Muscle layer of duodenum (tissue), 2 donors: ENCODE data around the gene TAB3.

Experiments
- H3K27ac ChIP-seq: one replicate; pipeline ENCODE4 v1.7.0; 2013; ENCODE audit warnings: mild to moderate bottlenecking, low read length
- H3K27me3 ChIP-seq: one replicate; pipeline ENCODE4 v1.7.0; 2013; ENCODE audit warnings: low read depth, mild to moderate bottlenecking, control low read depth, low read length
- H3K36me3 ChIP-seq, 2 donors: one replicate each; pipeline ENCODE4 v1.7.0; 2013; ENCODE audit warnings: low read length in 2 of 2, control low read depth in 1 of 2, mild to moderate bottlenecking in 1 of 2; ENCODE audit not compliant: insufficient read depth in 2 of 2, control insufficient read depth in 1 of 2
- H3K4me1 ChIP-seq, 2 donors: one replicate each; pipeline ENCODE4 v1.7.0; 2013; ENCODE audit warnings: low read length in 2 of 2, mild to moderate bottlenecking in 2 of 2, control low read depth in 1 of 2, moderate library complexity in 1 of 2; ENCODE audit not compliant: insufficient read depth in 2 of 2, control insufficient read depth in 1 of 2
- H3K4me3 ChIP-seq, 2 donors: one replicate each; pipeline ENCODE4 v1.7.0; 2013; ENCODE audit warnings: low read length in 2 of 2, low read depth in 1 of 2, mild to moderate bottlenecking in 1 of 2
- H3K9me3 ChIP-seq, 2 donors: one replicate each; pipeline ENCODE4 v1.7.0; 2013; ENCODE audit warnings: low read length in 2 of 2, control low read depth in 1 of 2, mild to moderate bottlenecking in 1 of 2; ENCODE audit not compliant: control insufficient read depth in 1 of 2
- donor health status: healthy.

Gene TAB3

DNA sequence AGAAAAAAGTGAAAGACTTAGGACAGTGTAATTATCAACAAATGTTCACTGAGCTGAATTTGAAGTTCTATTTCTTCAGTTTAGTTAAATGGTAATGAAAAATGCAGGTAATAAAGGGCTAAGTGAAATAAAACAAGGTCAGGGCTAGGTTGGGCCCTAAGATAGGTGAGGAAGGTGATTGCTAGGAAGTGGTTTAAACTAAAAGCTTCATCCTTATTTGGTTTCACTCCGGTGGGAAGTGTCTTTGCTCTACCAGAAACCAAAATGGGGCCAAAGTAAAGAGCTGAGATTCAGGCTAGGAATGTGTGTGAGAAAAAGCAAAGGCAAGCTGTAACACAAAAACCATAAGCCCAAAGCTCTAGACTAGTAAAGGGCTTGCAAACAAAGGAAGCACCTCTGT, 31.0 kb downstream of the TAB3 start:
- Histone ChIP-seq H3K4me1 (no peaks in the 10 kb centered on the region), H3K36me3 (peaks cover 10 to 24% of the 10 kb centered on the region in 2 donors), H3K27me3 (no peaks in the 10 kb centered on the region), H3K27ac (no peak overlapping the region), H3K4me3 (no peak overlapping the region), H3K9me3 (no peaks in the 10 kb centered on the region)

DNA sequence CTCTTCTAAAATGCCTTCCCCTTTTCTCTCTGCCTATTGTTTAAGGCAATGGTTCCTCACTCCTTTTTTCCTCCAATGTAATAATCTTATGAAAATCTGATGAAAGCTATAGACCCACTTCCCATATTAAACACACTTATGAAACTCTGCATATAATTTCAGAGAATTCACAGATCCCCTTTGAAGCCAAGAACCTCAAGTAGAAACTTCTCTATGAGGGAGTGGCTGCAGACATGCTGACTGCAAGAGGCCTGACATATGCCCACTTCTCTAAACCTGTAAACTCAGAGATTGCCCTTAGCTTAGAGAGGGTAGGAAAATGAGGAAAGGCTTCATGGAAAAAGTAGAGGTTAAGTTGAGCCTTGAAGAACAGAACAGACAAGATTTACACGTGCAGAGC, 37.6 kb downstream of the TAB3 start:
- Histone ChIP-seq H3K9me3 (no peaks in the 10 kb centered on the region), H3K4me3 (no peak overlapping the region), H3K27ac (no peak overlapping the region), H3K4me1 (no peaks in the 10 kb centered on the region), H3K36me3 (peaks cover 16 to 25% of the 10 kb centered on the region in 2 donors), H3K27me3 (no peaks in the 10 kb centered on the region)

- H3K27me3 ChIP-seq, result no peaks in the 10 kb centered on the region
- H3K27ac ChIP-seq, result no peak overlapping the region
- no peaks in the 10 kb centered on the region for H3K4me1 ChIP-seq
- no peaks in the 10 kb centered on the region for H3K9me3 ChIP-seq
- H3K36me3 ChIP-seq, result peaks cover 8 to 26% of the 10 kb centered on the region in 2 donors
- H3K4me3 ChIP-seq, result no peak overlapping the region
Observed at GRCh38 chrX:30835373-30835772, 53.7 kb downstream of the TAB3 start.

GRCh38 chrX:30833896-30834295, 55.2 kb downstream of the TAB3 start:
- Histone ChIP-seq H3K27me3 (no peaks in the 10 kb centered on the region), H3K36me3 (peaks cover 8 to 26% of the 10 kb centered on the region in 2 donors), H3K4me3 (no peak overlapping the region), H3K9me3 (no peaks in the 10 kb centered on the region), H3K4me1 (no peaks in the 10 kb centered on the region), H3K27ac (no peak overlapping the region)

- Histone ChIP-seq H3K36me3 (peaks cover 8 to 10% of the 10 kb centered on the region in 2 donors), H3K4me3 (no peak overlapping the region), H3K9me3 (no peaks in the 10 kb centered on the region), H3K27ac (no peak overlapping the region), H3K27me3 (no peaks in the 10 kb centered on the region), H3K4me1 (no peaks in the 10 kb centered on the region)
Observed at GRCh38 chrX:30831082-30831481, 58.0 kb downstream of the TAB3 start.

- H3K27me3 ChIP-seq, result no peaks in the 10 kb centered on the region
- H3K4me3 ChIP-seq, result no peak overlapping the region
- H3K4me1 ChIP-seq, result no peaks in the 10 kb centered on the region
- peaks cover 8% of the 10 kb centered on the region in 2 donors for H3K36me3 ChIP-seq
- H3K9me3 ChIP-seq, result no peaks in the 10 kb centered on the region
- no peak overlapping the region for H3K27ac ChIP-seq
Observed at GRCh38 chrX:30830326-30830943, 58.6 kb downstream of the TAB3 start.

DNA sequence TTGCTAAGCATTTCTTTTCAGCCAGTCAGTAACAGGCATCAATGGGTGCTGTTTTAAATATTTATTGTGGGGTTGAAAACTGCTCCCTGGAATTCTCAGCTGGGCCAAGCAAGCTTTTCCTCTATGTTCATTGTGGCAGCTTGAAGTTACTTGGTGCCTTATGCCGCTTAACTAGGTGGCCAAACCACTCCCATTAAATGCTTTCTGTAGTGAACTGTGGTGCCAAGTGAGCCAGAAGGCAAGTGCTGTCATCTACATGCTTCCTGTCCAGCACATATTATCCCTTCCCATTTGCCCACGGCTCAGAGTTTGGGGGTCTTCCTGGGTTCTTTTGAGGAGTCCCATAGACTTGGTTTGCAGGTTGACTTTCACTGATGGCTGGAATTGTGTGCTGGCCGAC, 64.8 kb downstream of the TAB3 start:
- no peak overlapping the region for H3K27ac ChIP-seq
- no peaks in the 10 kb centered on the region for H3K4me1 ChIP-seq
- no peaks in the 10 kb centered on the region for H3K9me3 ChIP-seq
- no peaks in the 10 kb centered on the region for H3K27me3 ChIP-seq
- H3K36me3 ChIP-seq, result no peaks in the 10 kb centered on the region
- no peak overlapping the region for H3K4me3 ChIP-seq

DNA sequence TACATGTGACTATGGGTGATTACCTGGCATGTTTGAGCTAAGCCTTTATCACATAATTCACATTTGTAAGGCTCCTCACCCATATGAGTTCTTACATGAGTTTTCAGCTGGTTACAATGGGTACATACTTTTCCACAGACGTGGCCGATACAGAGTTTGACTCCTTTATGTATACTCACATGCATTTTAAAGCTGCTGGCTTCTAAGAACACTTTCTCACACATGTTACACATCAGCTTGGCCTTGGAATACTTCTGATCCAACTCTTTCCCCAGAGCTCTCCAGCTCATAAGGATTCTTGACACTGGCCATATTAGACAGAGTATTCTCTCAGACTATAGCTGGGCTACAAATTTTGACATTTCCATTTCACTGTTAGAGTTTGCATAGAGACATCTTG, 66.3 kb downstream of the TAB3 start:
- Histone ChIP-seq H3K4me1 (no peaks in the 10 kb centered on the region), H3K27ac (no peak overlapping the region), H3K9me3 (no peaks in the 10 kb centered on the region), H3K4me3 (no peak overlapping the region), H3K27me3 (no peaks in the 10 kb centered on the region), H3K36me3 (no peaks in the 10 kb centered on the region)

DNA sequence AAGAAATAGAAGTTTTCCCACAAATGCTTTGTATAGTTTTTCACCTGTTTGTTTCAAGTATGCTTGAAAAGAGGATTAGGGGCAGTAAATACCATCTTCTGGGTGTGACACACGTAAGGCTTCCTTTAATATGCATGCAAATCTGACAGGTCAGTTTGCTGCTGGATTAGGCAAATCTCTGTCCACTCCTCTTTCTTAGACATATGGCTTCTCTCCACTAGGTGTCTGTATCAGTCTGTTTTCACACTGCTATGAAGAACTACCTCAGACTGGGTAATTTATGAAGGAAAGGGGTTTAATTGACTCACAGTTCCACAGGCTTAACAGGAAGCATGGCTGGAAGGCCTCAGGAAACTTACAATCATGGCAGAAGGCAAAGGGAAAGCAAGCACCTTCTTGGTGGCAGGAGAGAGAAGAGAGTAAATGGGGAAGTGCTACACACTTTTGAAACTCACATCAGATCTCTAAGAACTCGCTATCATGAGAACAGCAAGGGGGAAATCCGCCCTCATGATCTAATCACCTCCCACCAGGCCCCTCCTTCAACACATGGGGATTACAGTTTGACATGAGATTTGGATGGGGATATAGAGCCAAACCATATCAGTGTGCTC, 66.9 kb downstream of the TAB3 start:
- Histone ChIP-seq H3K27ac (no peak overlapping the region), H3K9me3 (no peaks in the 10 kb centered on the region), H3K27me3 (no peaks in the 10 kb centered on the region), H3K4me3 (no peak overlapping the region), H3K36me3 (no peaks in the 10 kb centered on the region), H3K4me1 (no peaks in the 10 kb centered on the region)

GRCh38 chrX:30821116-30821515, 67.9 kb downstream of the TAB3 start:
- Histone ChIP-seq H3K4me3 (no peak overlapping the region), H3K36me3 (no peaks in the 10 kb centered on the region), H3K27me3 (no peaks in the 10 kb centered on the region), H3K4me1 (no peaks in the 10 kb centered on the region), H3K9me3 (no peaks in the 10 kb centered on the region), H3K27ac (no peak overlapping the region)

DNA sequence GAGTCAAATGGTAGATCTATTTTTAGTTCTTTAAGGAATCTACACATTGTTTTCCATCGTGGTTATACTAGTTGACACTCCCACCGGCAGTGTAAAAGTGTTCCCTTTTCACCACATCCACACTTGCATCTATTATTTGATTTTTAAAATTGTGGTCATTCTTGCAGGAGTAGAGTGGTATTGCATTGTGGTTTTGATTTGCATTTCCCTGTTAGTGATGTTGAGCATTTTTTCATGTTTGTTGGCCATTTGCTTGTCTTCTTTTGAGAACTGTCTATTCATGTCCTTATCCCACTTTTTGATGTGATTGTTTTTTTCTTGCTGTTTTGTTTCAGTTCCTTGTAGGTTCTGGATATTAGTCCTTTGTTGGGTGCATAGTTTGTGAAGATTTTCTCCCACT, 70.0 kb downstream of the TAB3 start:
- Histone ChIP-seq H3K9me3 (no peaks in the 10 kb centered on the region), H3K27me3 (no peaks in the 10 kb centered on the region), H3K27ac (no peak overlapping the region), H3K36me3 (no peaks in the 10 kb centered on the region), H3K4me1 (no peaks in the 10 kb centered on the region), H3K4me3 (no peak overlapping the region)

- Histone ChIP-seq H3K4me3 (no peak overlapping the region), H3K9me3 (no peaks in the 10 kb centered on the region), H3K27me3 (no peaks in the 10 kb centered on the region), H3K36me3 (no peaks in the 10 kb centered on the region), H3K4me1 (no peaks in the 10 kb centered on the region), H3K27ac (no peak overlapping the region)
Observed at GRCh38 chrX:30816079-30816478, 73.0 kb downstream of the TAB3 start.
